HG02571 (cell line): ENCODE measurements around the gene CFAP97.
"Not testable (repeated sequence)": the region's sequence is repeated elsewhere in the genome, so short reads cannot be mapped to it uniquely, and the experiment has no call there.

ENCODE experiments used
- ATAC-seq: cut with Tn5 transposase; IDR thresholded peaks from one replicate; pipeline ENCODE4 v1.9.1; 2021; ENCODE audit warnings: mild to moderate bottlenecking, moderate library complexity; ENCODE audit not compliant: unreplicated experiment

CFAP97 gene

GRCh38 chr4:185203486-185204237 lies at the start of gene CFAP97:
Gene CFAP97 (minus strand): TSS chr4:185204000. CDS start chr4:185191196, 12,804 bp downstream.
- ATAC-seq, result peak; percentile 82

GRCh38 chr4:185249105-185249504 lies 45.3 kb upstream of the CFAP97 start:
- ATAC-seq, result no peak

GRCh38 chr4:185248393-185249039 lies 44.7 kb upstream of the CFAP97 start:
- no peak for ATAC-seq

GRCh38 chr4:185247151-185247550 lies 43.4 kb upstream of the CFAP97 start:
- ATAC-seq, result no peak

- no peak for ATAC-seq
These were observed 42.7 kb upstream of the CFAP97 start for GRCh38 chr4:185246453-185246852.

- no peak for ATAC-seq
These were observed 41.0 kb upstream of the CFAP97 start for GRCh38 chr4:185244763-185245162.

- no peak for ATAC-seq
These were observed 40.1 kb upstream of the CFAP97 start for GRCh38 chr4:185243879-185244278.

GRCh38 chr4:185242749-185243533 lies 39.1 kb upstream of the CFAP97 start:
- ATAC-seq, result no peak

GRCh38 chr4:185240486-185240885 lies 36.7 kb upstream of the CFAP97 start:
- not testable (repeated sequence) for ATAC-seq

GRCh38 chr4:185238750-185239149 lies 35.0 kb upstream of the CFAP97 start:
- ATAC-seq, result no peak

GRCh38 chr4:185238215-185238681 lies 34.4 kb upstream of the CFAP97 start:
- no peak for ATAC-seq

GRCh38 chr4:185237175-185237574 lies 33.4 kb upstream of the CFAP97 start:
- ATAC-seq, result no peak

GRCh38 chr4:185235843-185236503 lies 32.2 kb upstream of the CFAP97 start:
- ATAC-seq, result no peak

GRCh38 chr4:185235119-185235842 lies 31.5 kb upstream of the CFAP97 start:
- no peak for ATAC-seq

- no peak for ATAC-seq
These were observed 28.6 kb upstream of the CFAP97 start for GRCh38 chr4:185232370-185232769.

GRCh38 chr4:185229021-185229818 lies 25.4 kb upstream of the CFAP97 start:
- no peak for ATAC-seq

- ATAC-seq, result no peak
These were observed 24.0 kb upstream of the CFAP97 start for GRCh38 chr4:185227713-185228278.

GRCh38 chr4:185227131-185227551 lies 23.3 kb upstream of the CFAP97 start:
- no peak for ATAC-seq

GRCh38 chr4:185225940-185226339 lies 22.1 kb upstream of the CFAP97 start:
- ATAC-seq, result no peak
